ENCODE measurements around the gene VDR.

The VDR gene

DNA sequence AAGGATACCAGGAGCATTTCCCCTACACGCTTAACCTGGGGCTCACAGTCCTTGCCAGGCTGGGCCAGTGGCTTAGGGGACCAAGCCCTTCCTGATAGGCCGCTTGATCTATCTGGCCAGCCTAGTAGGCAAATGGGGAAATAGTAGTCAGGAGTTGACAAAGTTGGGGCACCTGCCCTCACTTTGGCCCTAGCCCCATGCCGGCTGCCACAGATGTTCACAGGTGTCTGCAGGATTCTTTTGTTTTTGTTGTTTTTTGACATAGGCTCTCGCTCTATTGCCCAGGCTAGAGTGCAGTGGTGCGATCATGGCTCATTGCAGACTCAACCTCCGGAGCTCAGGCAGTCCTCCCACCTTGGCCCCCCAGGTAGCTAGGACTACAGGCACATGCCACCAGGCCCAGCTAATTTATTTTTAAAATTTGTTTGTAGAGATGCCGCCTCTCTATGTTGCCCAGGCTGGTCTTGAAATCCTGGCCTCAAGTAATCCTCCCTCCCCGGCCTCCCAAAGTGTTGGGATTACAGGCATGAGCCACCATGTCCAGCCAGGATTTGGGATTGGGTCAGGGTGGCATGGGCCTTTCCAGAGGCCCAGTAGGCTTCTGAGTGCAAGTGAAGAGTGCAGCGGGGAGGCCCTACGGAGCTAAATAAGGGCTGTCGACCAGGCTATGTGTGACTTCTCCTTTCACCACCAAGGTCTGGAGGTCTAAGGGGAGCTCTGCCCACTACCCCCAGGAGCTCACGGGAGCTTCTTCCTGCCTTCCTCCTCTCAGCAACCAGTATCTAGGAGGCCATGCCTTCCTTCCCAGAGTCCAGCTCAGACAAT, 69.6 kb downstream of the VDR start:
- ATAC-seq (ENCODE audit: insufficient read depth, low read depth) (no peak), DNase-seq (no peak)
- Histone ChIP-seq H2AFZ (ENCODE audit: low read depth, low read length) (no peak overlapping the region), H3K36me3 (ENCODE audit: insufficient read depth, low read length) (no peaks in the 10 kb centered on the region), H3K4me2 (ENCODE audit: insufficient read depth, low read length) (no peak overlapping the region), H3K79me2 (ENCODE audit: insufficient read depth, low read length) (no peaks in the 10 kb centered on the region), H3K4me3 (ENCODE audit: low read depth in 1 of 2, low read length in 2 of 2) (no peak overlapping the region), H3K4me1 (ENCODE audit: insufficient read depth, low read length) (peaks cover 27% of the 10 kb centered on the region), H4K20me1 (ENCODE audit: insufficient read depth, low read length) (no peaks in the 10 kb centered on the region), H3K27ac (ENCODE audit: low read length) (no peak overlapping the region), H3K9ac (ENCODE audit: low read depth, low read length) (no peak overlapping the region), H3K9me3 (ENCODE audit: insufficient read depth, low read length, severe bottlenecking) (no peaks in the 10 kb centered on the region), H3K27me3 (ENCODE audit: insufficient read depth, low read length, poor library complexity) (peaks cover 5% of the 10 kb centered on the region)
- TF ChIP-seq, protein P1, sequence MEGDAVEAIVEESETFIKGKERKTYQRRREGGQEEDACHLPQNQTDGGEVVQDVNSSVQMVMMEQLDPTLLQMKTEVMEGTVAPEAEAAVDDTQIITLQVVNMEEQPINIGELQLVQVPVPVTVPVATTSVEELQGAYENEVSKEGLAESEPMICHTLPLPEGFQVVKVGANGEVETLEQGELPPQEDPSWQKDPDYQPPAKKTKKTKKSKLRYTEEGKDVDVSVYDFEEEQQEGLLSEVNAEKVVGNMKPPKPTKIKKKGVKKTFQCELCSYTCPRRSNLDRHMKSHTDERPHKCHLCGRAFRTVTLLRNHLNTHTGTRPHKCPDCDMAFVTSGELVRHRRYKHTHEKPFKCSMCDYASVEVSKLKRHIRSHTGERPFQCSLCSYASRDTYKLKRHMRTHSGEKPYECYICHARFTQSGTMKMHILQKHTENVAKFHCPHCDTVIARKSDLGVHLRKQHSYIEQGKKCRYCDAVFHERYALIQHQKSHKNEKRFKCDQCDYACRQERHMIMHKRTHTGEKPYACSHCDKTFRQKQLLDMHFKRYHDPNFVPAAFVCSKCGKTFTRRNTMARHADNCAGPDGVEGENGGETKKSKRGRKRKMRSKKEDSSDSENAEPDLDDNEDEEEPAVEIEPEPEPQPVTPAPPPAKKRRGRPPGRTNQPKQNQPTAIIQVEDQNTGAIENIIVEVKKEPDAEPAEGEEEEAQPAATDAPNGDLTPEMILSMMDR (IDR thresholded peaks at IDR 0.05; ENCODE audit: borderline replicate concordance, extremely low read depth, low read length, poor library complexity, severe bottlenecking) = no peak
- TF ChIP-seq EZH2 (IDR thresholded peaks at IDR 0.05; ENCODE audit: borderline replicate concordance, low read depth, low read length, severe bottlenecking) = no peak

DNA sequence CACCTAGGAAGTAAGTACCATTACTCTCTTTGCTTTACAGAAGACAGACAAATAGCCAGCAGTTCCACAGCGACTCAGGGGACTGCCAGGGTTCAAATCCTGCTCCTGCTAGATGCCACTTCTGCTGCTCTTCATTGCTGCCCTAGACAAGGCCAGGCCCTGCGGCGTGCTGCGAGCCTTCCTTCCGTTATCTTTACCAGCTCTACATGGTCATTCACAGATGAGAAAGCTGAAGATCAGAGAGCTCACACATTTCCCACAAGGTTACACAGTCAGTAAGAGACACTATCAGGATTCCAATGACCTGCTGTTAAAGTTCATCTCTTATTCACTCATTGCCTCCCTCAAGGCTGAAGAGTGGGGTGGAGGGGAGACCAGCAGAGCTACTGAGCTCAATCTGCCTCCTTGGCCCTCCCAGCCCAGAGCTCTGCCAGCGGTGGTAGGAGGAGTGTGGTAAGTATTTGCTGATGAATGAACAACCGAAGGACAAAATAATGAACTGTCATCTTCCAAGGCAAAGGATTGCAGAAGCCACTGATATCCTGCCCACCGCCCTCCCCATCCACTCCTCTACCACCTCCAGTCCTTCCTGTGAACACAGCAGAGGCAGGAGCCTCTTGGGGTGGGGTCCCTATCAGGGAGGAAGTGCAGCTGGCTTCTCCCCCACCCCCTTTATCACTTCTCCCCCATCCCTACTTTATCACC, 70.4 kb downstream of the VDR start:
- Histone ChIP-seq H3K9me3 (ENCODE audit: insufficient read depth, low read length, severe bottlenecking) (no peaks in the 10 kb centered on the region), H2AFZ (ENCODE audit: low read depth, low read length) (no peak overlapping the region), H3K4me3 (ENCODE audit: low read depth in 1 of 2, low read length in 2 of 2) (no peak overlapping the region), H4K20me1 (ENCODE audit: insufficient read depth, low read length) (no peaks in the 10 kb centered on the region), H3K4me1 (ENCODE audit: insufficient read depth, low read length) (peaks cover 27% of the 10 kb centered on the region), H3K27ac (ENCODE audit: low read length) (no peak overlapping the region), H3K79me2 (ENCODE audit: insufficient read depth, low read length) (no peaks in the 10 kb centered on the region), H3K4me2 (ENCODE audit: insufficient read depth, low read length) (no peak overlapping the region), H3K9ac (ENCODE audit: low read depth, low read length) (no peak overlapping the region), H3K36me3 (ENCODE audit: insufficient read depth, low read length) (no peaks in the 10 kb centered on the region), H3K27me3 (ENCODE audit: insufficient read depth, low read length, poor library complexity) (peaks cover 5% of the 10 kb centered on the region)
- ATAC-seq (ENCODE audit: insufficient read depth, low read depth) (peak; percentile 20; the same call in 2 of the 3 replicates), DNase-seq (peak; percentile 49)
- no peak for TF ChIP-seq EZH2 (IDR thresholded peaks at IDR 0.05; ENCODE audit: borderline replicate concordance, low read depth, low read length, severe bottlenecking)
- TF ChIP-seq, protein P1 (IDR thresholded peaks at IDR 0.05; ENCODE audit: borderline replicate concordance, extremely low read depth, low read length, poor library complexity, severe bottlenecking) = no peak

DNA sequence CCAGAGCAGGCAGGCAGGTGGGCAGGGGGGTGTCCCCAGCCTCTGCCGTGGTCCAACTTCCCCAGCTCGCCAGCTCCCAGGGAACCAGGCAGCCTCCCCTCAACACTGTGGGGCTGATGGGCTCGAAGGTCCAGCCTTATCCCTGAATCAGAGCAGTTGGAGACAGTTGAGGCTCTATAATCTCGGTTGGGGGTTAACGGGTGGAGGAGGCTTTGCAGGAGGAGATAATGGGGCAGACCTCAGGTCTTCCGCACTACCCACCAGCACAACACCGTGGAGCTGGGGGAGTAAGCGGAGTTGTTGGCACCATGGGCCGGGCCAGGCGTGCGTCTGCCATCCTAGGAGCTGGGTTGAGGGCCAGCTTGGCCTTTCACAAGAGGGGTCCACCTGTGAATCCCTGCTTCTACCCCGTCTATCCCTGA, 71.2 kb downstream of the VDR start:
- H3K79me2 ChIP-seq (ENCODE audit: insufficient read depth, low read length) = no peaks in the 10 kb centered on the region
- H3K4me1 ChIP-seq (ENCODE audit: insufficient read depth, low read length) = peaks cover 29% of the 10 kb centered on the region
- no peak overlapping the region for H2AFZ ChIP-seq (ENCODE audit: low read depth, low read length)
- H3K27ac ChIP-seq (ENCODE audit: low read length) = peak overlapping the region; percentile 28; the same call in 1 of the 2 replicates
- no peaks in the 10 kb centered on the region for H3K9me3 ChIP-seq (ENCODE audit: insufficient read depth, low read length, severe bottlenecking)
- no peaks in the 10 kb centered on the region for H4K20me1 ChIP-seq (ENCODE audit: insufficient read depth, low read length)
- ATAC-seq (ENCODE audit: insufficient read depth, low read depth) (peak; percentile 12), DNase-seq (no peak)
- no peak overlapping the region for H3K4me2 ChIP-seq (ENCODE audit: insufficient read depth, low read length)
- no peak for TF ChIP-seq EZH2 (IDR thresholded peaks at IDR 0.05; ENCODE audit: borderline replicate concordance, low read depth, low read length, severe bottlenecking)
- TF ChIP-seq, protein P1 (IDR thresholded peaks at IDR 0.05; ENCODE audit: borderline replicate concordance, extremely low read depth, low read length, poor library complexity, severe bottlenecking) = no peak
- no peaks in the 10 kb centered on the region for H3K36me3 ChIP-seq (ENCODE audit: insufficient read depth, low read length)
- peaks cover 2% of the 10 kb centered on the region for H3K27me3 ChIP-seq (ENCODE audit: insufficient read depth, low read length, poor library complexity)
- H3K9ac ChIP-seq (ENCODE audit: low read depth, low read length) = no peak overlapping the region
- H3K4me3 ChIP-seq (ENCODE audit: low read depth in 1 of 2, low read length in 2 of 2) = no peak overlapping the region

All from DND-41 (cell line).